ENCODE results near the gene DNM2. TPM values are rescaled to one million over a fixed set of nuclear protein-coding genes. Genes with fewer than 3 reads are reported as not detected.

DNM2 gene
- total and polyA plus RNA-seq, 2 of the 13 experiments (the other 11 are each of a cell fraction or from before 2014, with no cell fraction given), result 41.7 to 59.8 TPM

DNA sequence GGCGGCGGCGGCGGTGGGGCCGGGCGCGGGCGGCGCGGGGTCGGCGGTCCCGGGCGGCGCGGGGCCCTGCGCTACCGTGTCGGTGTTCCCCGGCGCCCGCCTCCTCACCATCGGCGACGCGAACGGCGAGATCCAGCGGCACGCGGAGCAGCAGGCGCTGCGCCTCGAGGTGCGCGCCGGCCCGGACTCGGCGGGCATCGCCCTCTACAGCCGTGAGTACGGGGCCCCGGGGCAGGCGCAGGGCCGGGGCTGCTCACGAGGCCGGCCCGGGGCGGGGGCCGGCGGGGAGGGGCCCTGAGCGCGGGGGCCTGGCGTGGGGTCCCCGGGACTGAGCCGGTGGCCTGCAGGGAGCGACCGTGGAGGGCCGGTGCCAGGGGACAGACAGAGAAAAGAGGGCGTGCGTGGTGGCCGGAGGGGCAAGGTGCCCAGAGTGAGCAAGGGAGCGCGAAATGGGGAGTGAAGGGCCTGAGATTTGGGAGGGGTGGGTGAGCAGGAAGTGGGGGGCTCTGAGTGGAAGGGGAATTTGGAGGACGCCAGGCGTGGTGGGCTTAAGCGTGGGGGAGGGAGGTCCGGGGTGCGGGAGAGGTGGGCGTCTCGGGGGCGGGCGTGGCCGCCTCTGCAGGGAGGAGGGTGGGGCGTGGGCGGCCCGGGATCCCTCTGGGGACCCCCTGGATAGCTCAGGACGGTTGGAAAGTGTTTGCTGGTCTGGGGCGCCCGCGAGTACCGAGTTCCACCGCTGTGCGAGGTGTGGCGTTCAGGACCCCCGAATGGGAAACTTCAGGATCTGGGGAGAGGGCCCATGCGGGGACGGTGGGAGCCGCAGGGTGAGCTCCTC is 154.0 kb downstream of the DNM2 start:
- H3K27me3 ChIP-seq (ENCODE audit: control insufficient read depth in 1 of 2, insufficient read depth in 2 of 2, low read length in 2 of 2), result no peaks in the 10 kb centered on the region
- no peaks in the 10 kb centered on the region for H4K20me1 ChIP-seq (ENCODE audit: insufficient read depth, low read length)
- BruUV-seq (replicated peaks), result no TSS peak
- H3K4me3 ChIP-seq (replicated peaks in 1 of 3; ENCODE audit: insufficient read depth in 1 of 3, low read depth in 2 of 3, low read length in 3 of 3), result peak overlapping the region; percentile 85 to 96 (median 87)
- ATAC-seq, result peak; percentile 8
- in situ Hi-C loops (cut with HindIII; ENCODE audit: extremely low pct_ligation_motif_present, low pct_unique_long_range_greater_than_20kb) (no loop called here), intact Hi-C loops (cut with micrococcal nuclease; ENCODE audit: unreplicated experiment) (loop anchor here (10.0 kb wide), 1 partner anchor 53 kb away; the partner anchor contains the start of genes TIMM29 and YIPF2)
- CTCF ChIA-PET (ENCODE audit: low intra/inter-chr PET ratio, low total read pairs), result no interaction called here
- H3K4me1 ChIP-seq (ENCODE audit: insufficient read depth, low read length), result peaks cover 57% of the 10 kb centered on the region
- FAIRE-seq, result no peak
- POLR2A ChIA-PET, result interaction anchor here (2.4 kb wide), 1 partner anchor 36 kb away, joined by 7 read pairs; the partner anchor contains the start of gene TMED1
- peak overlapping the region; percentile 60 for H3K27ac ChIP-seq (ENCODE audit: extremely low read length, insufficient read depth, low read length)
- no peaks in the 10 kb centered on the region for H3K9me3 ChIP-seq (ENCODE audit: low read length)
- DNase-seq (ENCODE audit: low spot score), result no peak
- peaks cover 41% of the 10 kb centered on the region for H3K79me2 ChIP-seq (ENCODE audit: insufficient read depth, low read length)
- peak overlapping the region; percentile 87 for H3K4me2 ChIP-seq (ENCODE audit: low read depth, low read length)
- whole genome bisulfite sequencing (ENCODE audit: low lambda C conversion rate), result 1% methylated on average over 17 of the region's 90 CpGs
- peak overlapping the region; percentile 82 for H3K9ac ChIP-seq (ENCODE audit: insufficient read depth, low read depth, low read length)
- H2AFZ ChIP-seq (ENCODE audit: low read length), result no peak overlapping the region
- peaks cover 0 to 2% of the 10 kb centered on the region in 2 experiments; a peak in 1 of 5 replicates for H3K36me3 ChIP-seq (replicated peaks in 1 of 2; ENCODE audit: control insufficient read depth in 1 of 2, insufficient read depth in 2 of 2, low read length in 2 of 2)
- TF ChIP-seq RAD21 (CRISPR knock-in tag; IDR thresholded peaks at IDR 0.05) (no peak), YY1 (IDR thresholded peaks at IDR 0.05; ENCODE audit: insufficient read depth, insufficient replicate concordance, low read depth, low read length) (peak; percentile 54), ARNT2 (CRISPR knock-in tag; IDR thresholded peaks at IDR 0.05; ENCODE audit: low read depth) (peak; percentile 51; the same call in 1 of the 2 replicates), NFYC (CRISPR knock-in tag; IDR thresholded peaks at IDR 0.05) (no peak), ZFX (CRISPR knock-in tag; IDR thresholded peaks at IDR 0.05; ENCODE audit: low read depth) (peak; percentile 53), ZSCAN12 (CRISPR knock-in tag; IDR thresholded peaks at IDR 0.05) (no peak), ZBTB42 (CRISPR knock-in tag; IDR thresholded peaks at IDR 0.05) (no peak), ZNF773 (CRISPR knock-in tag; IDR thresholded peaks at IDR 0.05; ENCODE audit: borderline replicate concordance) (peak; percentile 68; the same call in 1 of the 2 replicates), ZNF430 (CRISPR knock-in tag; IDR thresholded peaks at IDR 0.05) (no peak), EED (CRISPR knock-in tag; IDR thresholded peaks at IDR 0.05) (0 out of 2 replicates have a peak, but pooled peaks have one; percentile 14)
- TF ChIP-seq, protein P1, sequence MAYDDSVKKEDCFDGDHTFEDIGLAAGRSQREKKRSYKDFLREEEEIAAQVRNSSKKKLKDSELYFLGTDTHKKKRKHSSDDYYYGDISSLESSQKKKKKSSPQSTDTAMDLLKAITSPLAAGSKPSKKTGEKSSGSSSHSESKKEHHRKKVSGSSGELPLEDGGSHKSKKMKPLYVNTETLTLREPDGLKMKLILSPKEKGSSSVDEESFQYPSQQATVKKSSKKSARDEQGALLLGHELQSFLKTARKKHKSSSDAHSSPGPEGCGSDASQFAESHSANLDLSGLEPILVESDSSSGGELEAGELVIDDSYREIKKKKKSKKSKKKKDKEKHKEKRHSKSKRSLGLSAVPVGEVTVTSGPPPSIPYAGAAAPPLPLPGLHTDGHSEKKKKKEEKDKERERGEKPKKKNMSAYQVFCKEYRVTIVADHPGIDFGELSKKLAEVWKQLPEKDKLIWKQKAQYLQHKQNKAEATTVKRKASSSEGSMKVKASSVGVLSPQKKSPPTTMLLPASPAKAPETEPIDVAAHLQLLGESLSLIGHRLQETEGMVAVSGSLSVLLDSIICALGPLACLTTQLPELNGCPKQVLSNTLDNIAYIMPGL (CRISPR knock-in tag; IDR thresholded peaks at IDR 0.05; ENCODE audit: borderline replicate concordance in 1 of 2, low read depth in 1 of 2), result 0 out of 4 replicates have a peak, but pooled peaks have one; percentile 19 to 53
- TF ChIP-seq, protein P2, sequence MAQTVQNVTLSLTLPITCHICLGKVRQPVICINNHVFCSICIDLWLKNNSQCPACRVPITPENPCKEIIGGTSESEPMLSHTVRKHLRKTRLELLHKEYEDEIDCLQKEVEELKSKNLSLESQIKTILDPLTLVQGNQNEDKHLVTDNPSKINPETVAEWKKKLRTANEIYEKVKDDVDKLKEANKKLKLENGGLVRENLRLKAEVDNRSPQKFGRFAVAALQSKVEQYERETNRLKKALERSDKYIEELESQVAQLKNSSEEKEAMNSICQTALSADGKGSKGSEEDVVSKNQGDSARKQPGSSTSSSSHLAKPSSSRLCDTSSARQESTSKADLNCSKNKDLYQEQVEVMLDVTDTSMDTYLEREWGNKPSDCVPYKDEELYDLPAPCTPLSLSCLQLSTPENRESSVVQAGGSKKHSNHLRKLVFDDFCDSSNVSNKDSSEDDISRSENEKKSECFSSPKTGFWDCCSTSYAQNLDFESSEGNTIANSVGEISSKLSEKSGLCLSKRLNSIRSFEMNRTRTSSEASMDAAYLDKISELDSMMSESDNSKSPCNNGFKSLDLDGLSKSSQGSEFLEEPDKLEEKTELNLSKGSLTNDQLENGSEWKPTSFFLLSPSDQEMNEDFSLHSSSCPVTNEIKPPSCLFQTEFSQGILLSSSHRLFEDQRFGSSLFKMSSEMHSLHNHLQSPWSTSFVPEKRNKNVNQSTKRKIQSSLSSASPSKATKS (CRISPR knock-in tag; IDR thresholded peaks at IDR 0.05), result no peak
- TF ChIP-seq, protein P3, sequence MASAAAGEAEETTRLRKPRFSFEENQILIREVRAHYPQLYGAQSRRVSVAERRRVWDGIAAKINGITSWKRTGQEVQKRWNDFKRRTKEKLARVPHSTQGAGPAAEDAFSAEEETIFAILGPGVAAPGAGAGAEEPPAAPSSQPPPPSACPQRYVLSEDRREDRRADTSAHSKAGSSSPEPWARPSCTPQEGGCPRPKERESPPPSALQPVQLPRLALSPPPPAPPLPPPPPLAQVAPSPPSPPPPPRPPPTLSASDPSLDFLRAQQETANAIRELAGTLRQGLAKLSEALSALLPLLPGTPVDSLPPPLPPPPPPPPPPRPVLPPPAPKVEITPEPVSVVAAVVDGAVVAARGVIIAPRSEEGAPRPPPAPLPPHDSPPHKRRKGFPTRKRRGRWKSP (CRISPR knock-in tag; IDR thresholded peaks at IDR 0.05), result no peak
- TF ChIP-seq, protein P4, sequence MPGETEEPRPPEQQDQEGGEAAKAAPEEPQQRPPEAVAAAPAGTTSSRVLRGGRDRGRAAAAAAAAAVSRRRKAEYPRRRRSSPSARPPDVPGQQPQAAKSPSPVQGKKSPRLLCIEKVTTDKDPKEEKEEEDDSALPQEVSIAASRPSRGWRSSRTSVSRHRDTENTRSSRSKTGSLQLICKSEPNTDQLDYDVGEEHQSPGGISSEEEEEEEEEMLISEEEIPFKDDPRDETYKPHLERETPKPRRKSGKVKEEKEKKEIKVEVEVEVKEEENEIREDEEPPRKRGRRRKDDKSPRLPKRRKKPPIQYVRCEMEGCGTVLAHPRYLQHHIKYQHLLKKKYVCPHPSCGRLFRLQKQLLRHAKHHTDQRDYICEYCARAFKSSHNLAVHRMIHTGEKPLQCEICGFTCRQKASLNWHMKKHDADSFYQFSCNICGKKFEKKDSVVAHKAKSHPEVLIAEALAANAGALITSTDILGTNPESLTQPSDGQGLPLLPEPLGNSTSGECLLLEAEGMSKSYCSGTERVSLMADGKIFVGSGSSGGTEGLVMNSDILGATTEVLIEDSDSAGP (CRISPR knock-in tag; IDR thresholded peaks at IDR 0.05; ENCODE audit: borderline replicate concordance), result 0 out of 2 replicates have a peak, but pooled peaks have one; percentile 11

All from HepG2 (cell line).